K562 (cell line): ENCODE data around the gene RNASE13. TPM values are rescaled to one million over a fixed set of nuclear protein-coding genes. Genes with fewer than 3 reads are reported as not detected.

Source experiments
- ATAC-seq: fragments of 200-7000 bp; cut with Tn5 transposase; 3 replicates; pipeline ENCODE4 v1.9.1; 2020; ENCODE audit warnings: moderate library complexity
- BruUV-seq: library from RNA; stranded (reverse); fragments of 400-500 nt; replicated peaks from 2 replicates; lab custom pipeline; 2021; lab: Mats Ljungman, UMichigan
- CTCF ChIA-PET: fragments of 300-600 bp; formaldehyde crosslinking; extraction: SDS; loops from one replicate; lab custom pipeline; 2021; ENCODE audit warnings: low intra/inter-chr PET ratio; lab: Yijun Ruan, JAX
- POLR2A ChIA-PET: fragments of 300-600, 350-650 bp; sonication (Branson Sonifier 250); formaldehyde crosslinking; extraction: SDS; loops from one replicate; lab custom pipeline; 2021; ENCODE audit warnings: antibody characterized with exemption, inconsistent platforms; lab: Yijun Ruan, JAX
- DNase-seq, 4 experiments: peaks; one replicate each; pipeline versions ENCODE4 v3.0.0 to v3.0.0-alpha.2; 2011 to 2018; ENCODE audit warnings: low spot score in 3 of 4, mixed read lengths in 3 of 4; ENCODE audit errors: extremely low read depth in 1 of 4
- FAIRE-seq: peaks from 2 replicates; lab custom pipeline; 2011; peaks lifted over from hg19 to GRCh38; lab: Jason Lieb, UNC
- H2AFZ ChIP-seq: 2 replicates; pipeline ENCODE4 v1.6.0; 2011; ENCODE audit warnings: low read depth, low read length, control low read depth, inconsistent platforms
- H3K27ac ChIP-seq: fragments of 200-600 bp; 3 replicates; pipeline ENCODE4 v1.8.0; 2011; ENCODE audit warnings: low read depth, mild to moderate bottlenecking, control low read depth, inconsistent platforms, low read length, moderate library complexity, mixed read lengths; ENCODE audit errors: extremely low read depth
- H3K27me3 ChIP-seq, 2 experiments: fragments of 300-600 bp in 1 of 2; 2 replicates in 1 of 2; 3 replicates in 1 of 2; pipeline versions ENCODE4 v1.6.0 to v1.8.0; 2011; ENCODE audit warnings: inconsistent platforms in 2 of 2, low read length in 2 of 2, mild to moderate bottlenecking in 1 of 2, mixed read lengths in 1 of 2, moderate library complexity in 1 of 2; ENCODE audit not compliant: control insufficient read depth in 2 of 2, insufficient read depth in 2 of 2
- H3K36me3 ChIP-seq: fragments of 300-600 bp; 3 replicates; pipeline ENCODE4 v1.8.0; 2011; ENCODE audit warnings: mild to moderate bottlenecking, low read length, inconsistent platforms; ENCODE audit not compliant: control insufficient read depth, insufficient read depth
- H3K4me1 ChIP-seq, 2 experiments: fragments of 200-600 bp in 1 of 2; replicated peaks in 1 of 2; 2 replicates in 1 of 2; 3 replicates in 1 of 2; pipeline versions ENCODE4 v1.5.1 to v1.8.0; 2011; ENCODE audit warnings: inconsistent platforms in 2 of 2, low read length in 2 of 2, mild to moderate bottlenecking in 1 of 2, mixed read lengths in 1 of 2, moderate library complexity in 1 of 2; ENCODE audit not compliant: control insufficient read depth in 2 of 2, insufficient read depth in 2 of 2
- H3K4me2 ChIP-seq: 2 replicates; pipeline ENCODE4 v1.6.1; 2011; ENCODE audit warnings: low read length, control low read depth, inconsistent platforms, mixed read lengths; ENCODE audit not compliant: insufficient read depth
- H3K4me3 ChIP-seq: fragments of 200-600 bp; sonication (generic), shearing (Covaris generic); 2 replicates; pipeline ENCODE4 v1.5.1; 2016; ENCODE audit warnings: control low read depth, inconsistent platforms
- H3K79me2 ChIP-seq: fragments of 200-600 bp; 3 replicates; pipeline ENCODE4 v1.8.0; 2011; ENCODE audit warnings: low read length, inconsistent platforms; ENCODE audit not compliant: control insufficient read depth, insufficient read depth
- H3K9ac ChIP-seq, 2 experiments: 2 replicates each; pipeline versions ENCODE4 v1.6.0 to v1.6.1; 2011; ENCODE audit warnings: low read depth in 2 of 2, low read length in 2 of 2, control low read depth in 1 of 2, inconsistent platforms in 1 of 2, mild to moderate bottlenecking in 1 of 2, mixed read lengths in 1 of 2; ENCODE audit not compliant: insufficient read depth in 1 of 2
- H3K9me1 ChIP-seq: one replicate; pipeline ENCODE4 v1.6.0; 2011; ENCODE audit warnings: inconsistent platforms, mild to moderate bottlenecking, low read length, moderate library complexity; ENCODE audit not compliant: control insufficient read depth, insufficient read depth
- H3K9me3 ChIP-seq: replicated peaks from 2 replicates; pipeline ENCODE4 v1.5.1; 2011; ENCODE audit warnings: low read depth, low read length, inconsistent platforms; ENCODE audit not compliant: control insufficient read depth, insufficient read depth
- H4K20me1 ChIP-seq: replicated peaks from 2 replicates; pipeline ENCODE4 v1.6.1; 2011; ENCODE audit warnings: low read length, inconsistent platforms, mixed read lengths; ENCODE audit not compliant: control insufficient read depth, insufficient read depth
- ATF4 ChIP-seq: fragments of 450-650 bp; formaldehyde crosslinking; IDR thresholded peaks from 2 replicates; pipeline ENCODE4 v1.4.0; 2022; ENCODE audit warnings: mild to moderate bottlenecking, moderate library complexity
- CBFB ChIP-seq: sonication (generic); formaldehyde crosslinking; IDR thresholded peaks from 2 replicates; pipeline ENCODE4 v1.4.0; 2020; ENCODE audit warnings: mild to moderate bottlenecking, missing genetic modification reagents
- CEBPB ChIP-seq: fragments of 450-650 bp; IDR thresholded peaks from 2 replicates; pipeline ENCODE4 v1.6.1; 2016; ENCODE audit warnings: missing genetic modification characterization, missing compliant biosample characterization
- E2F4 ChIP-seq: sonication (generic); formaldehyde crosslinking; IDR thresholded peaks from 2 replicates; pipeline ENCODE4 v1.8.0; 2022; ENCODE audit warnings: mild to moderate bottlenecking, low read depth, missing genetic modification reagents
- ETS2 ChIP-seq: IDR thresholded peaks from 2 replicates; pipeline ENCODE4 v1.6.1; 2016; ENCODE audit warnings: borderline replicate concordance, missing genetic modification characterization, mild to moderate bottlenecking, moderate library complexity, missing compliant biosample characterization; ENCODE audit not compliant: poor library complexity, severe bottlenecking
- NFIC ChIP-seq: fragments of 450-650 bp; IDR thresholded peaks from 2 replicates; pipeline ENCODE4 v1.6.1; 2017; ENCODE audit warnings: mild to moderate bottlenecking, inconsistent platforms
- SMARCA4 ChIP-seq: fragments of 450-650 bp; IDR thresholded peaks from 2 replicates; pipeline ENCODE4 v1.6.1; 2016
- WHSC1 ChIP-seq: IDR thresholded peaks from one replicate; pipeline ENCODE4 v1.6.1; 2012; ENCODE audit warnings: low read length, control low read depth, inconsistent platforms
- ZNF766 ChIP-seq: fragments of 200-800 bp; sonication (Bioruptor generic); conservative IDR thresholded peaks from 2 replicates; pipeline ENCODE4 v1.6.1; 2016; ENCODE audit warnings: missing genetic modification characterization, missing compliant biosample characterization
- WGBS: fragments of 100-300 bp; shearing (Covaris generic); methylation state at CpG from one replicate; pipeline ENCODE4 v1.1.6; 2016; ENCODE audit warnings: low coverage, mixed read lengths; ENCODE audit not compliant: insufficient coverage; ENCODE audit errors: missing lambda C conversion rate; 5-methylcytosine and 5-hydroxymethylcytosine counted together
- in situ Hi-C: fragments of 300-500 bp; cut with MboI; formaldehyde crosslinking; loops from 4 replicates; pipeline ENCODE4 v1.15.0; 2018; ENCODE audit warnings: inconsistent platforms, mixed read lengths
- intact Hi-C: fragments of 100-400 bp; cut with micrococcal nuclease; formaldehyde crosslinking; loops from 2 replicates; pipeline ENCODE4 v1.14.2; 2022
- polyA plus RNA-seq, 8 experiments: library from polyadenylated mRNA; depleted of rRNA in 4 of 8; stranded (reverse) in 5 of 8; unstranded in 3 of 8; fragments of >200 nt; fragmentation: Nextera tagmentation in 2 of 8; fragmentation: Illumina TruSeq in 1 of 8; extraction: Ambion mirVana in 2 of 8; extraction: Trizol in 1 of 8; gene quantifications; 2 replicates each; pipeline versions ENCODE4 v1.2.1 to v1.2.3, GENCODE V29; 2011 to 2014; ENCODE audit warnings: inconsistent platforms in 1 of 8, missing spikeins in 1 of 8
- total RNA-seq, 7 experiments: library from RNA; depleted of rRNA in 6 of 7; stranded (reverse); fragments of >200 nt in 6 of 7; fragmentation: Illumina TruSeq in 2 of 7; extraction: Trizol in 2 of 7; gene quantifications; 2 replicates each; pipeline versions ENCODE4 v1.2.1 to v1.2.3, GENCODE V29; 2011 to 2021; ENCODE audit warnings: low replicate concordance in 1 of 7

Gene RNASE13
- total and polyA plus RNA-seq, 9 of the 15 experiments (the other 6 are each of a cell fraction or from before 2014, with no cell fraction given), result not detected

GRCh38 chr14:21063479-21063878 is 28.9 kb upstream of the RNASE13 start (continued):
- TF ChIP-seq ETS2 (tag) (no peak), WHSC1 (no peak), ATF4 (CRISPR knock-in tag) (no peak), E2F4 (no peak), CEBPB (tag) (no peak), CBFB (CRISPR knock-in tag) (no peak), SMARCA4 (no peak)

GRCh38 chr14:21061347-21061668 is 26.7 kb upstream of the RNASE13 start:
- peak overlapping the region; percentile 74 for H2AFZ ChIP-seq
- H4K20me1 ChIP-seq, result no peaks in the 10 kb centered on the region
- no peak overlapping the region for H3K4me3 ChIP-seq
- no peak overlapping the region for H3K9ac ChIP-seq
- BruUV-seq, result no TSS peak
- intact Hi-C loops (no loop called here), in situ Hi-C loops (no loop called here)
- ChIA-PET CTCF (no interaction called here), POLR2A (interaction anchor here (0.8 to 1.0 kb wide), 2 partner anchors 9 to 43 kb away, joined by 3 read pairs; partner anchors contain the start of gene ARHGEF40)
- DNase-seq, result no peak
- H3K9me3 ChIP-seq, result no peaks in the 10 kb centered on the region
- no peaks in the 10 kb centered on the region for H3K9me1 ChIP-seq
- no peak overlapping the region for H3K27ac ChIP-seq
- no peaks in the 10 kb centered on the region for H3K36me3 ChIP-seq
- H3K27me3 ChIP-seq, result no peaks in the 10 kb centered on the region
- no peaks in the 10 kb centered on the region; a peak in 1 of 5 replicates for H3K4me1 ChIP-seq
- TF ChIP-seq ZNF766 (CRISPR knock-in tag) (no peak), NFIC (no peak)
- no peaks in the 10 kb centered on the region for H3K79me2 ChIP-seq
- WGBS, result 52% methylated on average over 3 of the region's 3 CpGs
- no peak for ATAC-seq
- no peak overlapping the region for H3K4me2 ChIP-seq
- FAIRE-seq, result no peak
